Cardiac atrium fibroblast (primary cell): ENCODE measurements around the gene PAQR3. TPM values are rescaled to one million over a fixed set of nuclear protein-coding genes. Genes with fewer than 3 reads are reported as not detected.

ENCODE experiments used
- total RNA-seq: library from RNA; depleted of rRNA; stranded (reverse); fragments of >200 nt; gene quantifications from 2 replicates; pipeline ENCODE4 v1.2.3, GENCODE V29; 2015

Gene PAQR3
- 9.0 and 9.9 TPM in 2 replicates for total RNA-seq

GRCh38 chr4:78938868-78939666, at the start of gene PAQR3:
PAQR3 (minus strand) TSS chr4:78939438; CDS start chr4:78939224, 214 bp downstream.

Other genes with a start within 250 kb of the PAQR3 start
- gene BMP2K, start 163.1 kb downstream of the PAQR3 start, total RNA-seq: 15.7 and 24.3 TPM in 2 replicates